Measurements from ENCODE around the gene PRSS48.
"Not testable (repeated sequence)": the region's sequence is repeated elsewhere in the genome, so short reads cannot be mapped to it uniquely, and the experiment has no call there.

The PRSS48 gene

DNA sequence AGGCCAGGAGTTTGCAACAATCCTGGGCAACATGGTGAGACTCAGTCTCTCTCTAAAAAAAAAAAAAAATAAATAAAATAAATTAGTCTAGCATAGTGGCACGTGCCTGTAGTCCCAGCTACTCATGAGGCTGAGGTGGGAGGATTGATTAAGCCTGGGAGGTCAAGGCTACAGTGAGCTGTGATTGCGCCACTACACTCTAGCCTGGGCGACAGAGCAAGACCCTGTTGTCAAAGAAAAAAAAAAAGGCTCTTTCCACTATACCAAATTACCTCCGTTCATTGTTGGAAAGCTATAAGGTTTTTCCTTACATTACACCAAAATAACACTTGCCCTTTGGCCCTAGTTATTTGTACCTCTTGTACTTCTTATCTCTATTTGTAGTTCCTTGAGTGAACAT lies 9.9 kb upstream of the PRSS48 start:
- Histone ChIP-seq H3K9me3 (replicated peaks; ENCODE audit: insufficient read depth, low read length) (no peaks in the 10 kb centered on the region), H3K4me2 (ENCODE audit: low read depth, low read length) (no peak overlapping the region), H3K36me3 (replicated peaks; ENCODE audit: insufficient read depth, low read length) (no peaks in the 10 kb centered on the region), H3K79me2 (ENCODE audit: low read length) (no peaks in the 10 kb centered on the region), H3K9me2 (replicated peaks; ENCODE audit: insufficient read depth, low read length) (no peaks in the 10 kb centered on the region), H4K20me1 (ENCODE audit: insufficient read depth, low read length) (no peaks in the 10 kb centered on the region), H2AFZ (ENCODE audit: low read length) (no peak overlapping the region), H3K4me1 (ENCODE audit: low read length) (no peaks in the 10 kb centered on the region), H3F3A (ENCODE audit: insufficient read depth, low read length) (no peaks in the 10 kb centered on the region), H3K27me3 (replicated peaks; ENCODE audit: insufficient read depth, low read length) (no peaks in the 10 kb centered on the region), H3K4me3 (ENCODE audit: low read length) (no peak overlapping the region), H3K9ac (ENCODE audit: low read length) (no peak overlapping the region), H3K27ac (ENCODE audit: low read length) (no peak overlapping the region)
- TF ChIP-seq EZH2phosphoT487 (IDR thresholded peaks at IDR 0.05; ENCODE audit: low read length) (no peak), CTCF (IDR thresholded peaks at IDR 0.05; ENCODE audit: low read length) (no peak), EZH2 (optimal IDR thresholded peaks at IDR 0.05; ENCODE audit: low read depth, low read length) (no peak)
- no peak for DNase-seq

GRCh38 chr4:151267822-151268535 lies 9.0 kb upstream of the PRSS48 start:
- Histone ChIP-seq H3K9ac (ENCODE audit: low read length) (no peak overlapping the region), H3K36me3 (replicated peaks; ENCODE audit: insufficient read depth, low read length) (no peaks in the 10 kb centered on the region), H3K9me3 (replicated peaks; ENCODE audit: insufficient read depth, low read length) (no peaks in the 10 kb centered on the region), H3K4me2 (ENCODE audit: low read depth, low read length) (no peak overlapping the region), H3K4me1 (ENCODE audit: low read length) (no peaks in the 10 kb centered on the region), H3K9me2 (replicated peaks; ENCODE audit: insufficient read depth, low read length) (no peaks in the 10 kb centered on the region), H4K20me1 (ENCODE audit: insufficient read depth, low read length) (no peaks in the 10 kb centered on the region), H3K79me2 (ENCODE audit: low read length) (no peaks in the 10 kb centered on the region), H3K27me3 (replicated peaks; ENCODE audit: insufficient read depth, low read length) (no peaks in the 10 kb centered on the region), H3K27ac (ENCODE audit: low read length) (no peak overlapping the region), H3F3A (ENCODE audit: insufficient read depth, low read length) (no peaks in the 10 kb centered on the region), H2AFZ (ENCODE audit: low read length) (no peak overlapping the region), H3K4me3 (ENCODE audit: low read length) (no peak overlapping the region)
- no peak for DNase-seq
- TF ChIP-seq EZH2phosphoT487 (IDR thresholded peaks at IDR 0.05; ENCODE audit: low read length) (no peak), CTCF (IDR thresholded peaks at IDR 0.05; ENCODE audit: low read length) (no peak), EZH2 (optimal IDR thresholded peaks at IDR 0.05; ENCODE audit: low read depth, low read length) (no peak)

GRCh38 chr4:151268905-151269304 lies 8.1 kb upstream of the PRSS48 start:
- H3K27me3 ChIP-seq (replicated peaks; ENCODE audit: insufficient read depth, low read length); H2AFZ ChIP-seq (ENCODE audit: low read length); H3K4me1 ChIP-seq (ENCODE audit: low read length); H3K9me3 ChIP-seq (replicated peaks; ENCODE audit: insufficient read depth, low read length); H3K4me2 ChIP-seq (ENCODE audit: low read depth, low read length); H3K27ac ChIP-seq (ENCODE audit: low read length); H3K9me2 ChIP-seq (replicated peaks; ENCODE audit: insufficient read depth, low read length); H3K36me3 ChIP-seq (replicated peaks; ENCODE audit: insufficient read depth, low read length); H3F3A ChIP-seq (ENCODE audit: insufficient read depth, low read length); H3K79me2 ChIP-seq (ENCODE audit: low read length); H4K20me1 ChIP-seq (ENCODE audit: insufficient read depth, low read length); H3K9ac ChIP-seq (ENCODE audit: low read length); DNase-seq; H3K4me3 ChIP-seq (ENCODE audit: low read length): not testable (repeated sequence)

GRCh38 chr4:151284534-151285245 lies 7.7 kb downstream of the PRSS48 start:
- Histone ChIP-seq H3K27me3 (replicated peaks; ENCODE audit: insufficient read depth, low read length) (no peaks in the 10 kb centered on the region), H3F3A (ENCODE audit: insufficient read depth, low read length) (no peaks in the 10 kb centered on the region), H3K36me3 (replicated peaks; ENCODE audit: insufficient read depth, low read length) (no peaks in the 10 kb centered on the region), H3K9me3 (replicated peaks; ENCODE audit: insufficient read depth, low read length) (no peaks in the 10 kb centered on the region), H3K27ac (ENCODE audit: low read length) (no peak overlapping the region), H4K20me1 (ENCODE audit: insufficient read depth, low read length) (no peaks in the 10 kb centered on the region), H2AFZ (ENCODE audit: low read length) (no peak overlapping the region), H3K9me2 (replicated peaks; ENCODE audit: insufficient read depth, low read length) (no peaks in the 10 kb centered on the region), H3K4me2 (ENCODE audit: low read depth, low read length) (no peak overlapping the region), H3K4me1 (ENCODE audit: low read length) (no peaks in the 10 kb centered on the region), H3K4me3 (ENCODE audit: low read length) (no peak overlapping the region), H3K9ac (ENCODE audit: low read length) (no peak overlapping the region), H3K79me2 (ENCODE audit: low read length) (no peaks in the 10 kb centered on the region)
- DNase-seq, result no peak
- TF ChIP-seq EZH2 (optimal IDR thresholded peaks at IDR 0.05; ENCODE audit: low read depth, low read length) (no peak), CTCF (IDR thresholded peaks at IDR 0.05; ENCODE audit: low read length) (no peak), EZH2phosphoT487 (IDR thresholded peaks at IDR 0.05; ENCODE audit: low read length) (no peak)

All from MM.1S (cell line).